DND-41 (cell line): Measurements from ENCODE around the gene RNASEH2C.

Source experiments
- CTCF ChIP-seq: IDR thresholded peaks from 2 replicates; pipeline ENCODE4 v1.5.1; 2012; ENCODE audit warnings: borderline replicate concordance, low read length, moderate library complexity, mild to moderate bottlenecking; ENCODE audit not compliant: poor library complexity, severe bottlenecking; ENCODE audit errors: extremely low read depth
- EZH2 ChIP-seq: IDR thresholded peaks from 3 replicates; pipeline ENCODE4 v1.6.1; 2012; ENCODE audit warnings: borderline replicate concordance, low read depth, mild to moderate bottlenecking, moderate library complexity, low read length, inconsistent platforms; ENCODE audit not compliant: severe bottlenecking

GRCh38 chr11:65744026-65744698 is 23.6 kb upstream of the RNASEH2C start:
- TF ChIP-seq CTCF (peak; percentile 25), EZH2 (no peak)
